WERI-Rb-1 (cell line): ENCODE measurements around the gene DNAJC18.

Source experiments
- DNase-seq: peaks from one replicate; pipeline ENCODE4 v3.0.0-alpha.2; 2020
- H3K27ac ChIP-seq: fragments of 250-450 bp; sonication (Bioruptor Pico); 2 replicates; pipeline ENCODE4 v1.5.1; 2020; ENCODE audit warnings: mild to moderate bottlenecking, moderate library complexity
- H3K27me3 ChIP-seq: fragments of 250-450 bp; sonication (Bioruptor Pico); 2 replicates; pipeline ENCODE4 v1.5.1; 2021; ENCODE audit warnings: mild to moderate bottlenecking, low read depth, moderate library complexity; ENCODE audit not compliant: insufficient read depth, severe bottlenecking
- H3K36me3 ChIP-seq: fragments of 250-450 bp; sonication (Bioruptor Pico); 2 replicates; pipeline ENCODE4 v1.5.1; 2020; ENCODE audit warnings: mild to moderate bottlenecking, moderate library complexity
- H3K4me3 ChIP-seq: 2 replicates; pipeline ENCODE4 v1.5.1; 2011; ENCODE audit warnings: low read depth, mild to moderate bottlenecking, control low read depth, low read length
- H3K9me3 ChIP-seq: fragments of 250-450 bp; sonication (Bioruptor Pico); 2 replicates; pipeline ENCODE4 v1.5.1; 2021; ENCODE audit warnings: mild to moderate bottlenecking, moderate library complexity; ENCODE audit not compliant: severe bottlenecking
- TF ChIP-seq, protein P1 (sequence below): IDR thresholded peaks from 2 replicates; pipeline ENCODE4 v1.5.1; 2011; ENCODE audit warnings: low read depth, mild to moderate bottlenecking, control low read depth, inconsistent platforms, low read length

Gene DNAJC18

GRCh38 chr5:139399501-139400121 lies 39.7 kb downstream of the DNAJC18 start:
- Histone ChIP-seq H3K36me3 (no peaks in the 10 kb centered on the region), H3K27me3 (no peaks in the 10 kb centered on the region), H3K4me3 (no peak overlapping the region), H3K27ac (no peak overlapping the region), H3K9me3 (no peaks in the 10 kb centered on the region)
- TF ChIP-seq, protein P1, sequence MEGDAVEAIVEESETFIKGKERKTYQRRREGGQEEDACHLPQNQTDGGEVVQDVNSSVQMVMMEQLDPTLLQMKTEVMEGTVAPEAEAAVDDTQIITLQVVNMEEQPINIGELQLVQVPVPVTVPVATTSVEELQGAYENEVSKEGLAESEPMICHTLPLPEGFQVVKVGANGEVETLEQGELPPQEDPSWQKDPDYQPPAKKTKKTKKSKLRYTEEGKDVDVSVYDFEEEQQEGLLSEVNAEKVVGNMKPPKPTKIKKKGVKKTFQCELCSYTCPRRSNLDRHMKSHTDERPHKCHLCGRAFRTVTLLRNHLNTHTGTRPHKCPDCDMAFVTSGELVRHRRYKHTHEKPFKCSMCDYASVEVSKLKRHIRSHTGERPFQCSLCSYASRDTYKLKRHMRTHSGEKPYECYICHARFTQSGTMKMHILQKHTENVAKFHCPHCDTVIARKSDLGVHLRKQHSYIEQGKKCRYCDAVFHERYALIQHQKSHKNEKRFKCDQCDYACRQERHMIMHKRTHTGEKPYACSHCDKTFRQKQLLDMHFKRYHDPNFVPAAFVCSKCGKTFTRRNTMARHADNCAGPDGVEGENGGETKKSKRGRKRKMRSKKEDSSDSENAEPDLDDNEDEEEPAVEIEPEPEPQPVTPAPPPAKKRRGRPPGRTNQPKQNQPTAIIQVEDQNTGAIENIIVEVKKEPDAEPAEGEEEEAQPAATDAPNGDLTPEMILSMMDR, result no peak
- no peak for DNase-seq

- no peaks in the 10 kb centered on the region for H3K27me3 ChIP-seq
- no peaks in the 10 kb centered on the region for H3K36me3 ChIP-seq
- TF ChIP-seq, protein P1, result no peak
- H3K9me3 ChIP-seq, result peaks cover 1% of the 10 kb centered on the region
- H3K4me3 ChIP-seq, result no peak overlapping the region
- DNase-seq, result no peak
- H3K27ac ChIP-seq, result no peak overlapping the region
Observed at GRCh38 chr5:139397921-139398320, 41.4 kb downstream of the DNAJC18 start.

DNA sequence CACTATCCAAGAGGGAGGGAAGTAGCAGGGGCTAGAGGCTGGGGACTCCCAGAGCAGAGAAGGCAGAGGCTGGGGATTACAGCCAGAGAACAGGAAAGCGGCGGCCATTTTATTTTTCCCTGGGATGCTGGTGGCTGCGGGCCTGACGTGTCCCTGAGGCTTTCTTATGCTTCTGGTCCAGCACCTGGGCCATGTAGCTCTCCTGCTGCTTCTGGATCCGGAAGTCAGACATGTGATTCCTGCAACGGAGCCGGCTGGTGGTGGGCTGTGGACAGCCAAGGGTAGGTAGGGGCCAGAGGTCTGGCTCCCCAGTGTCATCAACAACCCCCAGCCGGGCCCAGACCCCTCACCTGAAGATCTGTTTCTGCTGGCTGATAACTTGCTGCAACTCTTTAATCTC lies 42.6 kb downstream of the DNAJC18 start:
- no peak for DNase-seq
- no peak overlapping the region for H3K4me3 ChIP-seq
- no peaks in the 10 kb centered on the region for H3K36me3 ChIP-seq
- TF ChIP-seq, protein P1, result no peak
- H3K9me3 ChIP-seq, result peaks cover 5% of the 10 kb centered on the region
- H3K27me3 ChIP-seq, result no peaks in the 10 kb centered on the region
- H3K27ac ChIP-seq, result no peak overlapping the region

GRCh38 chr5:139395844-139396640 lies 43.3 kb downstream of the DNAJC18 start:
- TF ChIP-seq, protein P1, result no peak
- Histone ChIP-seq H3K9me3 (peaks cover 5% of the 10 kb centered on the region), H3K36me3 (no peaks in the 10 kb centered on the region), H3K27ac (no peak overlapping the region), H3K27me3 (no peaks in the 10 kb centered on the region), H3K4me3 (no peak overlapping the region)
- no peak for DNase-seq

DNA sequence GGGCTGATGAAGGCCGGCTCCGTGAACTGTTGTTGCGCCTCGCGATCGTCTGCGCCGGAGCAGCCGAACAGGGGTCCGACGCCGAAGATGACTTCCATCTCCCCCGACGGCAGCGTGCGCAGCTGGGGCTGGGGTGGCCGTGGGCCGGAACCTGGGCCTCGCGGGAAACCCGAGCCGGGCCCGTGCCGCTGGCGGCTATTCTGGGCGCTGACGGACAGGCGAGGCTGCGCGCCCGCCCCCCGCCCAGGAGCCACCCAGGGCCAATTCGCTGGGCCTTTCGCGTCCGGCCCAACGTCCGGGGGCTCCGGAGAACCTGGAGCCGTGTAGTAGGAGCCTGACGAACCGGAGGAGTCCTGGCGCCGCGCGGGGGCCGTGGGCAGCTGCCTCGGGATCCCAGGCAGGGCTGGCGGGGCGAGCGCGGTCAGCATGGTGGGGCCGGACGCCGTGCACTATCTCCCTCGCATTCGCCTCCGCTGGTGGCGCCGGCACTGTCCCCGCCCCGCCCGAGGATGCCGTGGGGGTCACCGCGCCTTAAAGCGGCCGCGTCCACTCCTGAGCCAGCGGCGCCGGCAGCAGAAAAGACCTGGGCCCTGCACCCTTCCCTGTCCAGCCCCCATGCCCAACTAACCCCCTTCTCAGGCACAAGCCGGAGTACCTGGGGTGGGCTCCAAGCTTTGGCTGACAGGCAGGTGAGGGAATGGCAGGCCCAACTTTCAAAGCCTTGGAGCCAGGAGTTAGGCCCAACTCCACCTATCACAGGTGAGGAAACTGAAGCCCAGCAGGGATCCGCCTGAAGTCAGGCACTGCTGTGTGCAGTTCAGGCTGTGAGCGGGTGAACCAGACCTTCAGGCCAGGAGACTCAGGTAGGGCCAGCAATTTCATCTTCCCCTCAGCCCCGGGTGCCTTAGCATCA lies 44.4 kb downstream of the DNAJC18 start, which contains the start of gene PROB1:
PROB1 (minus strand) TSS at position 451 of the 913 bp plus-strand sequence; CDS start at position 428, 23 bp downstream.
- TF ChIP-seq, protein P1, result no peak
- H3K36me3 ChIP-seq, result no peaks in the 10 kb centered on the region
- H3K27ac ChIP-seq, result no peak within 1 kb of the TSS
- peaks cover 5% of the 10 kb centered on the region for H3K9me3 ChIP-seq
- no peak for DNase-seq
- no peak within 1 kb of the TSS for H3K4me3 ChIP-seq
- H3K27me3 ChIP-seq, result no peaks in the 10 kb centered on the region
